Neuronal stem cell (in vitro differentiated cells): ENCODE results near the gene VWA8.
"Not testable (repeated sequence)": the region's sequence is repeated elsewhere in the genome, so short reads cannot be mapped to it uniquely, and the experiment has no call there.

ENCODE experiments used
- DNase-seq: peaks from one replicate; pipeline ENCODE4 v3.0.0-alpha.2; 2013; ENCODE audit warnings: low spot score
- H2AFZ ChIP-seq: one replicate; pipeline ENCODE4 v1.6.1; 2013; ENCODE audit warnings: mild to moderate bottlenecking, low read length, inconsistent platforms
- H2AK5ac ChIP-seq: 2 replicates; pipeline ENCODE4 v1.6.1; 2013; ENCODE audit warnings: low read depth, mild to moderate bottlenecking, inconsistent platforms, low read length, moderate library complexity, mixed read lengths
- H2BK120ac ChIP-seq: 2 replicates; pipeline ENCODE4 v1.6.1; 2013; ENCODE audit warnings: low read depth, mild to moderate bottlenecking, inconsistent platforms, low read length, moderate library complexity, mixed read lengths
- H2BK12ac ChIP-seq: one replicate; pipeline ENCODE4 v1.6.1; 2013; ENCODE audit warnings: low read length, inconsistent platforms
- H2BK15ac ChIP-seq: 2 replicates; pipeline ENCODE4 v1.6.1; 2013; ENCODE audit warnings: mild to moderate bottlenecking, low read length, inconsistent platforms, mixed read lengths
- H2BK5ac ChIP-seq: one replicate; pipeline ENCODE4 v1.6.1; 2013; ENCODE audit warnings: inconsistent platforms, mild to moderate bottlenecking, low read length, moderate library complexity
- H3K14ac ChIP-seq: one replicate; pipeline ENCODE4 v1.6.1; 2013; ENCODE audit warnings: low read length, inconsistent platforms
- H3K18ac ChIP-seq: 2 replicates; pipeline ENCODE4 v1.6.1; 2013; ENCODE audit warnings: low read length, inconsistent platforms
- H3K23ac ChIP-seq: 2 replicates; pipeline ENCODE4 v1.6.1; 2013; ENCODE audit warnings: low read depth, mild to moderate bottlenecking, mixed read lengths, low read length, inconsistent platforms; ENCODE audit not compliant: poor library complexity
- H3K27ac ChIP-seq: replicated peaks from 3 replicates; pipeline ENCODE4 v1.5.1; 2013; ENCODE audit warnings: low read length, inconsistent platforms
- H3K27me3 ChIP-seq, 3 experiments: 2 replicates each; pipeline ENCODE4 v1.6.1; 2013; ENCODE audit warnings: low read length in 3 of 3, mild to moderate bottlenecking in 2 of 3, inconsistent platforms in 1 of 3, low read depth in 1 of 3, mixed read lengths in 1 of 3, moderate library complexity in 1 of 3; ENCODE audit not compliant: control insufficient read depth in 3 of 3, insufficient read depth in 3 of 3
- H3K36me3 ChIP-seq, 2 donors: replicated peaks in 1 of 2; 2 replicates each; pipeline ENCODE4 v1.6.1; 2013; ENCODE audit warnings: low read length in 2 of 2; ENCODE audit not compliant: control insufficient read depth in 2 of 2, insufficient read depth in 2 of 2
- H3K4ac ChIP-seq: 2 replicates; pipeline ENCODE4 v1.6.1; 2013; ENCODE audit warnings: inconsistent platforms, mild to moderate bottlenecking, low read length, moderate library complexity
- H3K4me1 ChIP-seq, 2 donors: 1 replicate in 1 of 2; 2 replicates in 1 of 2; pipeline ENCODE4 v1.6.1; 2013; ENCODE audit warnings: low read length in 2 of 2, low read depth in 1 of 2; ENCODE audit not compliant: control insufficient read depth in 2 of 2, insufficient read depth in 1 of 2
- H3K4me2 ChIP-seq: one replicate; pipeline ENCODE4 v1.6.1; 2013; ENCODE audit warnings: mild to moderate bottlenecking, low read length, inconsistent platforms; ENCODE audit not compliant: insufficient read depth, poor library complexity, severe bottlenecking
- H3K4me3 ChIP-seq, 2 donors: 2 replicates each; pipeline ENCODE4 v1.5.1; 2013; ENCODE audit warnings: low read length in 2 of 2, mild to moderate bottlenecking in 2 of 2, inconsistent platforms in 1 of 2, moderate library complexity in 1 of 2
- H3K79me1 ChIP-seq: one replicate; pipeline ENCODE4 v1.6.1; 2013; ENCODE audit warnings: low read depth, mild to moderate bottlenecking, inconsistent platforms, low read length, moderate library complexity
- H3K9ac ChIP-seq: one replicate; pipeline ENCODE4 v1.6.1; 2013; ENCODE audit warnings: mild to moderate bottlenecking, low read depth, low read length, inconsistent platforms; ENCODE audit not compliant: poor library complexity
- H3K9me3 ChIP-seq, 2 donors: replicated peaks in 1 of 2; 2 replicates each; pipeline versions ENCODE3 to v1.6.1; 2013; ENCODE audit warnings: low read length in 2 of 2, mild to moderate bottlenecking in 2 of 2, inconsistent platforms in 1 of 2, low read depth in 1 of 2, mixed read lengths in 1 of 2, moderate library complexity in 1 of 2; ENCODE audit not compliant: control insufficient read depth in 2 of 2, insufficient read depth in 1 of 2
- H4K8ac ChIP-seq: one replicate; pipeline ENCODE4 v1.6.1; 2013; ENCODE audit warnings: low read depth, mild to moderate bottlenecking, inconsistent platforms, low read length, moderate library complexity
- H4K91ac ChIP-seq: one replicate; pipeline ENCODE4 v1.6.1; 2013; ENCODE audit warnings: low read length, low read depth, mild to moderate bottlenecking, inconsistent platforms; ENCODE audit not compliant: poor library complexity
- WGBS, 2 donors: extraction: QIAGEN DNeasy Blood & Tissue Kit; methylation state at CpG; one replicate each; pipeline ENCODE4 v1.1.7; 2013; ENCODE audit warnings: missing lambda C conversion rate in 2 of 2, mixed read lengths in 1 of 2; ENCODE audit not compliant: insufficient read length in 2 of 2, insufficient replicate concordance in 1 of 2; ENCODE audit errors: extremely low coverage in 2 of 2; 5-methylcytosine and 5-hydroxymethylcytosine counted together

Gene VWA8

GRCh38 chr13:41637586-41637985, 323.3 kb downstream of the VWA8 start:
- no peak overlapping the region for H2AFZ ChIP-seq
- DNase-seq, result no peak
- H3K27ac ChIP-seq, result no peak overlapping the region
- H3K9me3 ChIP-seq, result no peaks in the 10 kb centered on the region
- no peak overlapping the region for H2BK12ac ChIP-seq
- no CpG with 5 or more reads among the region's 1 CpG for WGBS, 2 donors
- no peak overlapping the region for H3K4ac ChIP-seq
- H3K27me3 ChIP-seq, result no peaks in the 10 kb centered on the region
- peaks cover 8 to 22% of the 10 kb centered on the region in 2 donors for H3K4me1 ChIP-seq
- no peak overlapping the region for H2AK5ac ChIP-seq
- H3K4me2 ChIP-seq, result no peak overlapping the region
- H3K79me1 ChIP-seq, result no peaks in the 10 kb centered on the region
- no peak overlapping the region for H2BK5ac ChIP-seq
- no peak overlapping the region for H2BK15ac ChIP-seq
- no peak overlapping the region for H3K4me3 ChIP-seq
- H3K9ac ChIP-seq, result no peak overlapping the region
- no peaks in the 10 kb centered on the region for H3K36me3 ChIP-seq
- H4K91ac ChIP-seq, result no peak overlapping the region
- no peak overlapping the region for H3K23ac ChIP-seq
- H3K18ac ChIP-seq, result no peak overlapping the region
- no peak overlapping the region for H2BK120ac ChIP-seq
- H4K8ac ChIP-seq, result no peak overlapping the region
- H3K14ac ChIP-seq, result no peak overlapping the region

DNA sequence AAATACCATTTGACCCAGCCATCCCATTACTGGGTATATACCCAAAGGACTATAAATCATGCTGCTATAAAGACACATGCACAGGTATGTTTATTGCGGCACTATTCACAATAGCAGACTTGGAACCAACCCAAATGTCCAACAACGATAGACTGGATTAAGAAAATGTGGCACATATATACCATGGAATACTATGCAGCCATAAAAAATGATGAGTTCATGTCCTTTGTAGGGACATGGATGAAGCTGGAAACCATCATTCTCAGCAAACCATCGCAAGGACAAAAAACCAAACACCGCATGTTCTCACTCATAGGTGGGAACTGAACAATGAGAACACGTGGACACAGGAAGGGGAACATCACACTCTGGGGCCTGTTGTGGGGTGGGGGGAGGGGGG, 323.9 kb downstream of the VWA8 start:
- H2BK5ac ChIP-seq, H3K27me3 ChIP-seq, H2AFZ ChIP-seq, H3K4me2 ChIP-seq, H3K4ac ChIP-seq, H3K4me3 ChIP-seq, H3K14ac ChIP-seq, H2BK15ac ChIP-seq, H3K27ac ChIP-seq, DNase-seq, H3K9me3 ChIP-seq, H4K91ac ChIP-seq, H3K18ac ChIP-seq, H3K36me3 ChIP-seq, H2AK5ac ChIP-seq, H2BK12ac ChIP-seq, H3K23ac ChIP-seq, H3K9ac ChIP-seq, H3K79me1 ChIP-seq, H2BK120ac ChIP-seq, H4K8ac ChIP-seq: not testable (repeated sequence)
- WGBS, 2 donors, result no CpG with 5 or more reads among the region's 5 CpGs
- peaks cover 8 to 22% of the 10 kb centered on the region in 2 donors for H3K4me1 ChIP-seq

DNA sequence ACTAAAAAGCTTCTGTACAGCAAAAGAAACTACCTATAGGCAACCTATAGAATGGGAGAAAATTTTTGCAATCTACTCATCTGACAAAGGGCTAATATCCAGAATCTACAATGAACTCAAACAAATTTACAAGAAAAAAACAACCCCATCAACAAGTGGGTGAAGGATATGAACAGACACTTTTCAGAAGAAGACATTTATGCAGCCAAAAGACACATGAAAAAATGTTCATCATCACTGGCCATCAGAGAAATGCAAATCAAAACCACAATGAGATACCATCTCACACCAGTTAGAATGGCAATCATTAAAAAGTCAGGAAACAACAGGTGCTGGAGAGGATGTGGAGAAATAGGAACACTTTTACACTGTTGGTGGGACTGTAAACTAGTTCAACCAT, 324.3 kb downstream of the VWA8 start:
- not testable (repeated sequence) for H2AK5ac ChIP-seq, H3K79me1 ChIP-seq, H3K14ac ChIP-seq, H2BK5ac ChIP-seq, H3K23ac ChIP-seq, H3K27ac ChIP-seq, H3K4ac ChIP-seq, H3K27me3 ChIP-seq, H3K4me3 ChIP-seq, H3K4me2 ChIP-seq, H3K9me3 ChIP-seq, H3K9ac ChIP-seq, DNase-seq, H3K18ac ChIP-seq, H2AFZ ChIP-seq, H4K91ac ChIP-seq, H3K36me3 ChIP-seq, H4K8ac ChIP-seq, H2BK15ac ChIP-seq, H2BK12ac ChIP-seq, H2BK120ac ChIP-seq
- peaks cover 8 to 18% of the 10 kb centered on the region in 2 donors for H3K4me1 ChIP-seq

DNA sequence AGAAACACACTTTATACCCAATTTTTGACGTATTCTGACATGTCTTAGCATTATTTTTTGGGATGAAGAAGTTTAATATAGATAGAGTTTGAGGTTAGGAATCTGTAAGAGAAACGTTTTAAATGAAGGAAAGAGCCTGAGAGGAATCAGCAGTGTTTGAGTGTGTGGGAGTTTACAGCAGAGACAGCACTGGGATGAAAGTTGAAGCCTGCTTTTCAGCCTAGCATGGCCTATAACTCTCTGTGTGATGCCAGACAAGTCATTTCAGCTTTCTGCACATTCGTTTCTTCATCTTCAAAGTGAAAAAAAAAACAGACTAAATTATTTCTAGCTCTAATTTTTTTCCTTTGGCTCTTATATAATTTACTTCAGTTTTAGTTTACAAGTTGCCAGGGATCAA, 326.5 kb downstream of the VWA8 start:
- H3K4me2 ChIP-seq, result no peak overlapping the region
- no peaks in the 10 kb centered on the region for H3K36me3 ChIP-seq
- no peaks in the 10 kb centered on the region for H3K27me3 ChIP-seq
- no peak overlapping the region for H2BK15ac ChIP-seq
- H4K91ac ChIP-seq, result no peak overlapping the region
- H2BK12ac ChIP-seq, result no peak overlapping the region
- no peak for DNase-seq
- no peak overlapping the region for H3K23ac ChIP-seq
- 100% methylated on average over 1 of the region's 3 CpGs for WGBS, 2 donors
- no peak overlapping the region for H3K9ac ChIP-seq
- no peak overlapping the region for H3K4ac ChIP-seq
- no peak overlapping the region for H2AFZ ChIP-seq
- no peak overlapping the region for H4K8ac ChIP-seq
- no peak overlapping the region for H2BK5ac ChIP-seq
- H2AK5ac ChIP-seq, result no peak overlapping the region
- no peak overlapping the region for H3K14ac ChIP-seq
- no peaks in the 10 kb centered on the region for H3K79me1 ChIP-seq
- no peak overlapping the region for H3K18ac ChIP-seq
- H3K9me3 ChIP-seq, result no peaks in the 10 kb centered on the region
- H3K27ac ChIP-seq, result no peak overlapping the region
- no peak overlapping the region for H3K4me3 ChIP-seq
- H2BK120ac ChIP-seq, result no peak overlapping the region
- H3K4me1 ChIP-seq, result peaks cover 0 to 3% of the 10 kb centered on the region in 2 donors
